NCI-H460 (cell line): ENCODE measurements around the gene PDPK1. TPM values are rescaled to one million over a fixed set of nuclear protein-coding genes. Genes with fewer than 3 reads are reported as not detected.
"Not testable (repeated sequence)": the region's sequence is repeated elsewhere in the genome, so short reads cannot be mapped to it uniquely, and the experiment has no call there.

Source experiments
- DNase-seq: peaks from one replicate; pipeline ENCODE4 v3.0.0-alpha.2; 2016; ENCODE audit warnings: low read depth; ENCODE audit errors: extremely low read depth
- total RNA-seq: library from RNA; depleted of rRNA; stranded (reverse); fragments of >200 nt; shearing (Covaris generic); gene quantifications from 2 replicates; pipeline ENCODE4 v1.2.3, GENCODE V29; 2014

PDPK1 gene
- total RNA-seq, 1 experiment from 2014 or later = 22.5 TPM

GRCh38 chr16:2609827-2610470 is 72.1 kb downstream of the PDPK1 start:
- no peak for DNase-seq

- no peak for DNase-seq
These were observed 73.1 kb downstream of the PDPK1 start for GRCh38 chr16:2610781-2611498.

- no peak for DNase-seq
These were observed 73.7 kb downstream of the PDPK1 start for GRCh38 chr16:2611499-2611862.

- DNase-seq = not testable (repeated sequence)
These were observed 74.1 kb downstream of the PDPK1 start for GRCh38 chr16:2611877-2612276.

- not testable (repeated sequence) for DNase-seq
These were observed 75.4 kb downstream of the PDPK1 start for GRCh38 chr16:2613251-2613650.

- DNase-seq = no peak
These were observed 77.0 kb downstream of the PDPK1 start for GRCh38 chr16:2614761-2615191.

GRCh38 chr16:2618964-2619363 is 81.1 kb downstream of the PDPK1 start:
- DNase-seq = not testable (repeated sequence)

- not testable (repeated sequence) for DNase-seq
These were observed 81.8 kb downstream of the PDPK1 start for GRCh38 chr16:2619628-2620027.

- not testable (repeated sequence) for DNase-seq
These were observed 83.0 kb downstream of the PDPK1 start for GRCh38 chr16:2620870-2621269.

- not testable (repeated sequence) for DNase-seq
These were observed 83.6 kb downstream of the PDPK1 start for GRCh38 chr16:2621395-2621794.

- DNase-seq = not testable (repeated sequence)
These were observed 89.3 kb downstream of the PDPK1 start for GRCh38 chr16:2627075-2627474.

GRCh38 chr16:2631203-2631602 is 93.4 kb downstream of the PDPK1 start:
- DNase-seq = not testable (repeated sequence)

- DNase-seq = not testable (repeated sequence)
These were observed 94.5 kb downstream of the PDPK1 start for GRCh38 chr16:2632291-2632690.

GRCh38 chr16:2639071-2639721 is 101.4 kb downstream of the PDPK1 start:
- not testable (repeated sequence) for DNase-seq

GRCh38 chr16:2639722-2640072 is 101.9 kb downstream of the PDPK1 start:
- not testable (repeated sequence) for DNase-seq

- DNase-seq = not testable (repeated sequence)
These were observed 104.7 kb downstream of the PDPK1 start for GRCh38 chr16:2642561-2642960.

- not testable (repeated sequence) for DNase-seq
These were observed 107.1 kb downstream of the PDPK1 start for GRCh38 chr16:2644754-2645453.

GRCh38 chr16:2651268-2651871 is 113.5 kb downstream of the PDPK1 start:
- not testable (repeated sequence) for DNase-seq
